Measurements from ENCODE around the gene PRDX6.
"Not testable (repeated sequence)": the region's sequence is repeated elsewhere in the genome, so short reads cannot be mapped to it uniquely, and the experiment has no call there.

The PRDX6 gene

DNA sequence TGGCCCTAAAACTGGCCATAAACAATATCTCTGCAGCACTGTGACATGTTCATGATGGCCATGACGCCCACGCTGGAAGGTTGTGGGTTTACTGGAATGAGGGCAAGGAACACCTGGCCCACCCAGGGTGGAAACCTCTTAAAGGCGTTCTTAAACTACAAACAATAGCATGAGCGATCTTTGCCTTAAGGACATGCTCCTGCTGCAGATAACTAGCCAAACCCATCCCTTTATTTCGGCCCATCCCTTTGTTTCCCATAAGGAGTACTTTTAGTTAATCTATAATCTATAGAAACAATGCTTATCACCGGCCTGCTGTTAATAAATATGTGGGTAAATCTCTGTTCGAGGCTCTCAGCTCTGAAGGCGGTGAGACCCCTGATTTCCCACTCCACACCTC is 16.0 kb downstream of the PRDX6 start:
- not testable (repeated sequence) for H3K27me3 Mint-ChIP-seq

DNA sequence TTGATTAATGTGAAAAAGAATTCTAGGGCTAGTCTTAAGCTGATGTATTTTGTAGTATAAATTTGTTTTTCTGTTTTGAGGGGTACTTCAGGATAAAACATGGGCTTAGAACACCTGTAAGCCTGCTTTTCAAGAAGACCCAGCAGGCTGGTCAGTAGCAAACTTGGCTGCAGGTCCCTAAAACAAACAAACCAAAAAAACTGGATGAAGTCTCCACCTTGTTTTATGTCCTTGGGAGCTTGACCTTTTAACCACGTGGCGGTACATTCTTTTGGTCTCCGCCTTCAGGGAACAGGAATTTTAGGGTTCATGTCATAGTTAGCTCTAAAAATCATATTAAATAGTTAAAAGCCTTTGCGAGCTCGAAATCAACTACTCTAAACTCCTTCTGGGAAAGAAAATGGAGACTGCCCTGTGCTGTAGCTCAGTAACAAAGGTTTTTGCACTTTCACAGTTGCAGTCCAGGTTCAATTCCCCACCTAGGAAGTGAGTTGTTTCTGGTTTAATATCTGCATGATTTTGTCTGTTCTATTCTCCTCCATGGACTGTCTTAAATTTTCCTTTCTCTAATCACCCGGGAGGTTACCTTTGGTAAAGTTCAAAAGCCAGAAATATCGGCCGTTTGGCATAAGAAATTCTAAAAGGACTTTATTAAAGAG is 18.6 kb downstream of the PRDX6 start:
- intact Hi-C loops (cut with micrococcal nuclease) = no loop called here
- no peaks in the 10 kb centered on the region for H3K36me3 Mint-ChIP-seq (ENCODE audit: low read depth)
- no peaks in the 10 kb centered on the region for H3K4me1 Mint-ChIP-seq (ENCODE audit: low read depth)
- H3K9me3 Mint-ChIP-seq = peaks cover 10% of the 10 kb centered on the region
- no peak overlapping the region for H3K4me3 Mint-ChIP-seq
- H3K27me3 Mint-ChIP-seq = no peaks in the 10 kb centered on the region
- H3K27ac Mint-ChIP-seq = no peak overlapping the region

More for the DNA sequence above, 16.0 kb downstream of the PRDX6 start:
- H3K4me3 Mint-ChIP-seq; H3K9me3 Mint-ChIP-seq; H3K27ac Mint-ChIP-seq; H3K4me1 Mint-ChIP-seq (ENCODE audit: low read depth); intact Hi-C loops (cut with micrococcal nuclease): not testable (repeated sequence)
- H3K36me3 Mint-ChIP-seq (ENCODE audit: low read depth) = peaks cover 16% of the 10 kb centered on the region

DNA sequence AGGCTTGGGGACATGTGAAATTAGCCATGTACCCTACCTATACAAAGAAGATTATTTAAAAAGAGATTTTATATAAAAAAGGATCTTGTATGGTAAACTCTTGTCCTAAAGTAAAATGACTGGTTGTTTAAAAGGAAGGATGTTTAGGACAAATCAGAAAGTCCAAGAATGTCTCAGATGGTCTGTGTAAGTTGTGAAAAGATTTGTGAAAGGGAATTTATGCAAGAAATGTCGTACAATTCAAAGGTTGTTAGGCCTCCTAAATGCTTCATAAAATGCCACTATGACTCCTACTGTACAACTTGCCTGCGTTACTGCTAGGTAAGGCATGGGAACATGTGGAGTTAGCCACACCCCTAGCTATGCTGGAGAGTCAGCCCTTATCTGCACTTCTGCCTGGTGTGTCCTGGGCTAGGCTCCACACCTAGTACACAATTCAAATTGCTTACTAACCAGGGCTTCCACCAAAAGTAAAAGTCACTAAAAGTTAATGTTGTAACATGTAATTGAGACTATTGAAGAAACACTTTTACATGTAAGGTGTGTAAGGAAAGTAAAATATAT is 19.7 kb downstream of the PRDX6 start:
- no peaks in the 10 kb centered on the region for H3K4me1 Mint-ChIP-seq (ENCODE audit: low read depth)
- peaks cover 10% of the 10 kb centered on the region for H3K9me3 Mint-ChIP-seq
- H3K4me3 Mint-ChIP-seq = no peak overlapping the region
- no peaks in the 10 kb centered on the region for H3K36me3 Mint-ChIP-seq (ENCODE audit: low read depth)
- no peak overlapping the region for H3K27ac Mint-ChIP-seq
- intact Hi-C loops (cut with micrococcal nuclease) = no loop called here
- H3K27me3 Mint-ChIP-seq = no peaks in the 10 kb centered on the region

DNA sequence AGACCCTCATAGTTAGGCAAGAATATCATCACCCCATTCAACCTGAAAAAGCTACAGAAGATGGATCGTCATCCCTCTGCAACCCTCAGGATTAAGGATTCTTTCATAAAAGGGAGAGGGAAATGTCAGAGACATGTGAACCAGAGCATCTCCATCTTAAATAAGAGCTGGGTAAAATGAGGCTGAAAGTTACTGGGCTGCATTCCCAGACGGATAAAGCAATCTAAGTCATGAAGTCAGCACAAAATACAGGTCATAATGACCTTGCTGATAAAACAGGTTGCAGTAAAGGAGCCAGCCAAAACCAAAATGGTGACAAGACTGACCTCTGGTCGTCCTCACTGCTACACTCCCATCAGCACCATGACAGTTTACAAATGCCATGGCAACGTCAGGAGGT is 22.6 kb downstream of the PRDX6 start:
- Mint-ChIP-seq H3K4me1 (ENCODE audit: low read depth) (no peaks in the 10 kb centered on the region), H3K36me3 (ENCODE audit: low read depth) (no peaks in the 10 kb centered on the region), H3K4me3 (no peak overlapping the region), H3K27ac (no peak overlapping the region), H3K27me3 (no peaks in the 10 kb centered on the region), H3K9me3 (no peaks in the 10 kb centered on the region)
- intact Hi-C loops (cut with micrococcal nuclease) = no loop called here

DNA sequence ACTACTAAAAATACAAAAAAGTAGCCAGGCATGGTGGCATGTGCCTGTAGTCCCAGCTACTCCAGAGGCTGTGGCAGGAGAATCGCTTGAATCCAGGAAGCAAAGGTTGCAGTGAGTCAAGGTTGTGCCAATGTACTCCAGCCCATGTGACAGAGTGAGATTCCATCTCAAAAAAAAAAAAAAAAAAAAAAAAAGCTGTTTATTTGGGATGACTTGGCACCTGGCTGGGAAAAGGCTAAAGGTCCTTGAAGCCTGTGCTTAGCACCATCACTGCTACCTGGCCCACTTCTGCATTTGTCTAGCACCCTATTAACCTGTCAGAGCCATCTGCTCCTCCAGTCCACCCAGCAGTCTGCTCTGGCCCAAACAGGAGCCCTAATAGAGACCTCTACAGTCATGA is 25.0 kb downstream of the PRDX6 start:
- Mint-ChIP-seq H3K36me3 (ENCODE audit: low read depth) (no peaks in the 10 kb centered on the region), H3K27me3 (no peaks in the 10 kb centered on the region), H3K9me3 (no peaks in the 10 kb centered on the region), H3K4me3 (no peak overlapping the region), H3K27ac (no peak overlapping the region), H3K4me1 (ENCODE audit: low read depth) (no peaks in the 10 kb centered on the region)
- intact Hi-C loops (cut with micrococcal nuclease) = no loop called here

DNA sequence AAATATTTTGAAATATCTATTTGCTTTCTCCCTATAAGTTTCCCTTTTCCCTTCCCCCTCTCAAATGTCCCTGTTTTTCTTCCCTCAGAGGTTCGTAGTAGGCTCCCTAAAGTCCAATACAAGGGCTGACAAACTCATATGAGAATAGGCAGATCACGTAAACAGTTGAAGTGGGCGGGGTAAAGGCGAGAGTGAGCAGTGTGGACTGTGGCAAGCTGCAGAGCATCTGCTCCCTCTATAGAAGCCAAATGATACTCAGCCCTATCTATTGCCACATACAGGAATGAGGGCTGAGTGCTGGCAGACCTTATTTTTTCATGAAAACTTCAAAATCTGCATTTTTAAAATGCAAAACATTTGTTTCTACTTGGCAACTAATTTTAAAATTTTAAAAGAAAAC is 26.3 kb downstream of the PRDX6 start:
- Mint-ChIP-seq H3K27ac (no peak overlapping the region), H3K4me3 (no peak overlapping the region), H3K9me3 (no peaks in the 10 kb centered on the region), H3K36me3 (ENCODE audit: low read depth) (no peaks in the 10 kb centered on the region), H3K4me1 (ENCODE audit: low read depth) (no peaks in the 10 kb centered on the region), H3K27me3 (no peaks in the 10 kb centered on the region)
- intact Hi-C loops (cut with micrococcal nuclease) = no loop called here

DNA sequence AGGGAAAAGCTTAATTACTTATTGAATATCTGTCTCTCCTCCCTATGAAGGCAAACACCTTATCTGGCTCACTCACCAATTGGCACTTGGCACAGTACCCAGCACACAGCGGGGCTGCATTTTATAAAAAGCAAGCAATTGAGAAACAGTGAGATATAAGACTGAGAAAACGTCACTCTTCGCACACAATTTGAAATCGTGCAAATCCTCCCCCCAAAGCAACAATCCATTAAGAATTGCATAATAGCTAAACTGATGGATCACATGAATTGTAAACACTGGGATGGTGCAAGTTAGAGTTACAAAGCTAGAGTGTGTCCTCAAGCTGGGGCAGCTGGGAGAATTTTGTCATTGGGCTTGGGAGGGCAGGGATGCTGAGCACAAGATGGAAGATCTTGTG is 27.1 kb downstream of the PRDX6 start:
- H3K27me3 Mint-ChIP-seq = no peaks in the 10 kb centered on the region
- intact Hi-C loops (cut with micrococcal nuclease) = no loop called here
- H3K27ac Mint-ChIP-seq = no peak overlapping the region
- no peaks in the 10 kb centered on the region for H3K36me3 Mint-ChIP-seq (ENCODE audit: low read depth)
- no peak overlapping the region for H3K4me3 Mint-ChIP-seq
- H3K9me3 Mint-ChIP-seq = no peaks in the 10 kb centered on the region
- no peaks in the 10 kb centered on the region for H3K4me1 Mint-ChIP-seq (ENCODE audit: low read depth)

DNA sequence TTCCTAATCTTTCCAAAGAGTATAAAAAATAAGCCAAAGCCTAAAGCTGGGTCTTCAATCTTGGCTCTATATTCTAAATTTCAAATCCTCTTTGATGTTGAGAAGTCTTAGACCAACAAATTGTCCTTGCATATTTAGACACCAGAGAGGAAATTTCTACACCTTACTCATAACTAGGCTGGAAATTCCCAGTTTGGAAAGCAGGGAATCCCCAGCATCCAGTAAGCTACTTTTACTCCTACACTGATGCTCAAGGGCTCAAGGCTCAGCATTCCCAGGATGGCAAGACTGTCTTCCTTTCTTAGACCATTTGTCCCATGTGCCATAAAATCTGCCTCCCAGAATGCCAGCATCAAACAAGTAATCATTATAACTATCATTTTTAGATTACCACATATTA is 28.3 kb downstream of the PRDX6 start:
- intact Hi-C loops (cut with micrococcal nuclease) = no loop called here
- H3K4me1 Mint-ChIP-seq (ENCODE audit: low read depth) = no peaks in the 10 kb centered on the region
- H3K36me3 Mint-ChIP-seq (ENCODE audit: low read depth) = no peaks in the 10 kb centered on the region
- no peak overlapping the region for H3K27ac Mint-ChIP-seq
- no peak overlapping the region for H3K4me3 Mint-ChIP-seq
- no peaks in the 10 kb centered on the region for H3K9me3 Mint-ChIP-seq
- H3K27me3 Mint-ChIP-seq = no peaks in the 10 kb centered on the region

DNA sequence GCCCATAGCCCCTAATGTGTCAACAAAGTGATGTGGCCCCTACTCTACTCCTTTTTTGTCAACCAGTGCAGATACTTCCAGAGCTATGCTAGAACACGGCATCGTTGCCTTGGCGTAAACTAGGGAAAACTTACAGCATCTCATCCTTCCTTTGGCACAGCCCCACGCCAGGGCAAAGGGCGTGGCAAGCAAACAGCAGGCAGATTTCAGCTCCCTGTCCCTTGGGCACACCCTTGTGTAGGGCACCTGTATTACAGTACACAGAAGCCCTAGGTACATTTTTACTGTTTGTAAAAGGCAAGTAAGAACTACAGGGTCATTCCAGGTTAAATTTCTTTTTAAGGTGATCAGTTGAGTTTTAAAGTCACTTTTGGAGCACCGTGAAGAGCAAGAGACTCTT is 29.3 kb downstream of the PRDX6 start:
- H3K27me3 Mint-ChIP-seq = no peaks in the 10 kb centered on the region
- H3K9me3 Mint-ChIP-seq = no peaks in the 10 kb centered on the region
- H3K4me3 Mint-ChIP-seq = no peak overlapping the region
- no peak overlapping the region for H3K27ac Mint-ChIP-seq
- intact Hi-C loops (cut with micrococcal nuclease) = no loop called here
- no peaks in the 10 kb centered on the region for H3K36me3 Mint-ChIP-seq (ENCODE audit: low read depth)
- no peaks in the 10 kb centered on the region for H3K4me1 Mint-ChIP-seq (ENCODE audit: low read depth)

DNA sequence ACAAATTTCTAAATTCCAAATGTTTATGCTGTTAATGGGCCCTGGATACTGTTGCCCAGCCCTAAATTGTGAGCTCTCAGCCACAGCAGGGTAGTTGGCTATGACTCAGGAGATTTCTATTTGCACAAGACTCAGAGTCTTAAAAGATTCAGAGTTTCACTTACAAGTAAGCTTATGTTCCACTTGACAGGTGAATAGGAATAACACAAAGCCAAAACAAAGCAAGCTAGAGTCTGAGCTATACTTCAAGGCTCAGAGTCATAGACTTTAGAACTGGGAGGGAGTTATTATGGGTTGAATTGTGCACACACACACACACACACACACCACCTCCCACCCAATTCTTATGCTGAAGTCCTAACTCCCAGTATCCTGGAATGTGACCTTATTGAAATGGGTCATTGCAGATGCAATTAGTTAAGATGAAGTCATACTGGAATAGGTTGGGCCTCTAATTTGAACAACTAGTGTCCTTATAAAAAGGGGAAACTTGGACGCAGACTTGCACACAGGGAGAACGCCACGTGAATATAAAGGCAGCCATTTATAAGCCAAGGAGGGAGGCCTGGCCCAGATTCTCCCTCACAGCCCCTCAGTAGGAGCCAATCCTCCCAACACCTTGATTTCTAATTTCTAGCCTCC is 30.2 kb downstream of the PRDX6 start:
- Mint-ChIP-seq H3K9me3 (no peaks in the 10 kb centered on the region), H3K4me1 (ENCODE audit: low read depth) (no peaks in the 10 kb centered on the region), H3K27ac (no peak overlapping the region), H3K36me3 (ENCODE audit: low read depth) (no peaks in the 10 kb centered on the region), H3K4me3 (no peak overlapping the region), H3K27me3 (no peaks in the 10 kb centered on the region)
- intact Hi-C loops (cut with micrococcal nuclease) = no loop called here

DNA sequence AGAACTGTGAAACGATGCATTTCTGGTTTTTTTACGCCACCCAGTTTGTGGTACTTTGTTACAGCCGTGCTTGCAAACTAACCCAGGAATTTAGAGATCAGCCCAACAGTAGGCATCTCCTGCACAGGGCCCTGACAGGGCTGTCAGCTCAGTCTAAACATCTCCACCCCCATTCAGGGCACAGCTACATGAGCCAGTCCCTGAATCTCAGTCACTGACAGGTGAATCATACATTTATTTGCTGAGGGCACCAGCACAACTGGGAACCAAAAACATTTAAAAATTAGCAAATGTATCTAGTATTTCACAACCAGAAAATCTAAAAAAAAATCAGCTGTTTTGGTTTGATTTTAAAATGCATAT is 30.7 kb downstream of the PRDX6 start:
- Mint-ChIP-seq H3K9me3 (no peaks in the 10 kb centered on the region), H3K27me3 (no peaks in the 10 kb centered on the region), H3K4me3 (no peak overlapping the region), H3K27ac (no peak overlapping the region), H3K4me1 (ENCODE audit: low read depth) (no peaks in the 10 kb centered on the region), H3K36me3 (ENCODE audit: low read depth) (no peaks in the 10 kb centered on the region)
- intact Hi-C loops (cut with micrococcal nuclease) = no loop called here

DNA sequence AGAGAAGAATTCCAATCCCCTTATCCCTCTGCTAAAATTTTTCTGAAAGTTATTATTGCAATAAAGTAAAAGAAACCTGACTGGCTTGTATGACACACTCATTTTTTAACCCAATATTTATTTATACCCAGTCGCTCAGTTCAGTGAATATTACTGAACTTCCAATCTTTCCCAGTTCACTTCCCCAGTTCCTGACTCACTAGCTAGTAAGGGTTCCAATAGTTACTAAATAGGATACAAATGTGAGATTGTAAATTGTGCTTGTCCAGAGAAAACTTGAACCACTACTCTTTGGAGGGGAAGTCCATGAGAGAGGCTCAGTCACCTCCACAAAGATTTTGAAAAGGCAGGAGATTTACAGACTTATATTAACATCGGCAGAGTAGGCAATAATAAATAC is 31.4 kb downstream of the PRDX6 start:
- Mint-ChIP-seq H3K27ac (no peak overlapping the region), H3K27me3 (no peaks in the 10 kb centered on the region), H3K36me3 (ENCODE audit: low read depth) (no peaks in the 10 kb centered on the region), H3K4me3 (no peak overlapping the region), H3K9me3 (peaks cover 4% of the 10 kb centered on the region), H3K4me1 (ENCODE audit: low read depth) (no peaks in the 10 kb centered on the region)
- intact Hi-C loops (cut with micrococcal nuclease) = no loop called here

DNA sequence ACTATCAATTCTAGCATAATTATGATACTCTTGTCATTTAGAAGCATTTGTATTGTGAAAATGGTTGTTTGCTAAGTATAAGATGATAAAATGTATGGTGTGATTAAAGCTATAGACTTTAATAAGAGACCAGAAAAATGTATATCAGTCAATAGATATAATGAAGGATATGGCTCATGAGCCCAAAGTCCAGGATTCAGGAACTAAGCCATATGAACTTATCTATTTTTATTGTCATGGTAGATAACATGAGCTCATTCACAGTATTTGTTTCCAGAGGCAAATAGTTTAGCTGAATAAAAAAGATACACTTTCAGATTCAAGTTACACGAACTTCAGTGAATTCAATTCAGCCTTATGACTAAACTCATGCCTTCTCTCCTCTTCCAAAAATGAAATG is 32.7 kb downstream of the PRDX6 start:
- no peaks in the 10 kb centered on the region for H3K27me3 Mint-ChIP-seq
- intact Hi-C loops (cut with micrococcal nuclease) = no loop called here
- peaks cover 9% of the 10 kb centered on the region for H3K9me3 Mint-ChIP-seq
- H3K4me1 Mint-ChIP-seq (ENCODE audit: low read depth) = no peaks in the 10 kb centered on the region
- H3K27ac Mint-ChIP-seq = no peak overlapping the region
- no peaks in the 10 kb centered on the region for H3K36me3 Mint-ChIP-seq (ENCODE audit: low read depth)
- no peak overlapping the region for H3K4me3 Mint-ChIP-seq

DNA sequence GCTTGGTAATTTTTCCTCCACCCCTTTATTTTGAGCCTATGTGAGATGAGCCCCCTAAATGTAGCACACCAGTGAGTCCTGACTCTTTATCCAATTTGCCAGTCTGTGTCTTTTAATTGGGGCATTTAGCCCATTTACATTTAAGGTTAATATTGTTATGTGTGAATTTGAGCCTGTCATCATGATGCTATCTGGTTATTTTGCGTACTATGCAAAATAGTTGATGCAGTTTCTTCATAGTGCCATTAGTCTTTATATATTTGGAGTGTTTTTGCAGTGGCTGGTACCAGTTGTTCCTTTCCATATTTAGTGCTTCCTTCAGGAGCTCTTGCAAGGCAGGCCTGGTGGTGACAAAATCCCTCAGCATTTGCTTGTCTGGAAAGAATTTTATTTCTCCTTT is 37.4 kb downstream of the PRDX6 start:
- H3K9me3 Mint-ChIP-seq = not testable (repeated sequence)

DNA sequence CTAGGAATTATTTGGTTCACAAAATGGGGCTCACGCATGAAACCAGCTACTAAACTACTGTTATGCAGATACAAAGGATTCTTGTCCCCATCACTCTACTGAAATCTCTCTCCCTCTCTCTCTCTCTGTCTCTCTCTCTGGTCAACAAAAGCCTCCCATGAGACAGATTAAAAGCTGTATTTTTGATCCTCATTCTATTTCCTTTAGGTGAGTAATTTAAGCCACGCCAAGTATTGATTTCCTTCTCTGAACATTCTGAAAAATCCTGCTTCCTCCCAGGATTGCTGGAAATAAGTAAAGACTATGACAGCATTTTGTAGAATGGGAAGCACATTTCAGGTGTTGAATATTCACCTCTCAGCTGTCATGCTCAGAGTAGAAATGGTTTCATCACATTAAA is 43.7 kb downstream of the PRDX6 start:
- no peak overlapping the region for H3K27ac Mint-ChIP-seq
- H3K4me1 Mint-ChIP-seq (ENCODE audit: low read depth) = peaks cover 5% of the 10 kb centered on the region
- no peaks in the 10 kb centered on the region for H3K36me3 Mint-ChIP-seq (ENCODE audit: low read depth)
- intact Hi-C loops (cut with micrococcal nuclease) = no loop called here
- no peaks in the 10 kb centered on the region for H3K9me3 Mint-ChIP-seq
- H3K27me3 Mint-ChIP-seq = no peaks in the 10 kb centered on the region
- H3K4me3 Mint-ChIP-seq = no peak overlapping the region

More for the DNA sequence above, 37.4 kb downstream of the PRDX6 start:
- H3K27me3 Mint-ChIP-seq; intact Hi-C loops (cut with micrococcal nuclease); H3K27ac Mint-ChIP-seq; H3K36me3 Mint-ChIP-seq (ENCODE audit: low read depth); H3K4me1 Mint-ChIP-seq (ENCODE audit: low read depth); H3K4me3 Mint-ChIP-seq: not testable (repeated sequence)
